GM13976 (cell line): ENCODE results near the gene C1orf167.

Experiments
- DNase-seq: peaks from one replicate; pipeline ENCODE4 v3.0.0; 2012; ENCODE audit warnings: low spot score
- in situ Hi-C: fragments of 300-500 bp; cut with MboI; formaldehyde crosslinking; loops from one replicate; pipeline ENCODE4 v1.12.0; 2022; ENCODE audit warnings: low sequenced_read_pairs, mixed read lengths, inconsistent platforms; ENCODE audit not compliant: unreplicated experiment
- TF ChIP-seq, protein P1 (sequence below): IDR thresholded peaks from 2 replicates; pipeline ENCODE4 v1.5.1; 2012; ENCODE audit warnings: borderline replicate concordance, mild to moderate bottlenecking; ENCODE audit not compliant: insufficient read depth; ENCODE audit errors: extremely low read depth, missing control alignments, control extremely low read depth

C1orf167 gene

GRCh38 chr1:11787804-11788436 is 25.9 kb downstream of the C1orf167 start:
- no peak for DNase-seq
- in situ Hi-C loops = no loop called here
- TF ChIP-seq, protein P1, sequence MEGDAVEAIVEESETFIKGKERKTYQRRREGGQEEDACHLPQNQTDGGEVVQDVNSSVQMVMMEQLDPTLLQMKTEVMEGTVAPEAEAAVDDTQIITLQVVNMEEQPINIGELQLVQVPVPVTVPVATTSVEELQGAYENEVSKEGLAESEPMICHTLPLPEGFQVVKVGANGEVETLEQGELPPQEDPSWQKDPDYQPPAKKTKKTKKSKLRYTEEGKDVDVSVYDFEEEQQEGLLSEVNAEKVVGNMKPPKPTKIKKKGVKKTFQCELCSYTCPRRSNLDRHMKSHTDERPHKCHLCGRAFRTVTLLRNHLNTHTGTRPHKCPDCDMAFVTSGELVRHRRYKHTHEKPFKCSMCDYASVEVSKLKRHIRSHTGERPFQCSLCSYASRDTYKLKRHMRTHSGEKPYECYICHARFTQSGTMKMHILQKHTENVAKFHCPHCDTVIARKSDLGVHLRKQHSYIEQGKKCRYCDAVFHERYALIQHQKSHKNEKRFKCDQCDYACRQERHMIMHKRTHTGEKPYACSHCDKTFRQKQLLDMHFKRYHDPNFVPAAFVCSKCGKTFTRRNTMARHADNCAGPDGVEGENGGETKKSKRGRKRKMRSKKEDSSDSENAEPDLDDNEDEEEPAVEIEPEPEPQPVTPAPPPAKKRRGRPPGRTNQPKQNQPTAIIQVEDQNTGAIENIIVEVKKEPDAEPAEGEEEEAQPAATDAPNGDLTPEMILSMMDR = no peak

GRCh38 chr1:11788549-11789053 is 26.6 kb downstream of the C1orf167 start:
- no peak for DNase-seq
- TF ChIP-seq, protein P1 = no peak
- in situ Hi-C loops = no loop called here

DNA sequence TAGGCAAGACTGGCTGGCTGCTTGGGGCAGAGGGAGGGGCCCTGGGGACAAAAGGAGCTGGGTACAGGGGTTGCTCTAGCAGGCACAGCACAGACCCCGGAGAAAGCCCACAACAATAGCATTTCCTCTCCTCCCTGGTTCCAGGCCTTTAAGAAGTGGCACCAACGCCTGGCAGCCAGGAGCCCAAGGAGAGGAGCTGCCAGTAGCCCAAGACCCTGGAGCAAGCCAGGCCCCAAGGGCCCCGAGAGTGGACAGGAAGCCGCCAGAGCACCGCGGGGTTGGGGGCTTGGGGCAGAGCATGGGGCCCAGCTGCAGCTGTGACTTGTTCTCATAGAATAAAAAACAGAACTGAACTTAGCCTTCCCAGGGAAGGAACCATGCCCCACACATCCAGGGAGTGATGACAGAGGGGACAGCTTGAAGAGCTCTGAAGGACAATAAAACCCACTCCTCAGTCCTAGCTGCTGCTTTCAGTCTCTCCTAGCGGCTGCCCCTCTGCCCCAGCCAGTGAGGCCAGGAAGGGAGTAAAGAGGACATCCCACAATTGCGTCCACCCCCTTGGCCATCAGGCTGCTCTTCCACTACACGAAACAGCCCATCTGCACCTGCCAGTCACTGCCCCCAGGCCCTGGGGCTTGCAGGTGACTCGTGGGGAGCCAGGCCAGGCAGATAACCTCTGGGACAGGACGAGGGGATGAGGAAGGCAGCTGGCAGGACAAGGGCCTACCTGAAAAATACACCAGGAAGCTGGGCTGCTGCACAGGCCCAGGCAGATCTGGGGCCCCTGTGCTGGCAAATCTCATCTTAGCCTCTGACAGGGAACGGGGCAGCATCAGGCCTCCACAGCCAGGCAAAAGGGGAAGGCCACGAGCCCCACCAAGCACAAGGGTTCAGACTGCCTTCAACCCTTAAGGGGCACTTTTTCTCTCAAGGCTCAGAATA is 27.4 kb downstream of the C1orf167 start:
- in situ Hi-C loops = no loop called here
- TF ChIP-seq, protein P1 = no peak
- no peak for DNase-seq

DNA sequence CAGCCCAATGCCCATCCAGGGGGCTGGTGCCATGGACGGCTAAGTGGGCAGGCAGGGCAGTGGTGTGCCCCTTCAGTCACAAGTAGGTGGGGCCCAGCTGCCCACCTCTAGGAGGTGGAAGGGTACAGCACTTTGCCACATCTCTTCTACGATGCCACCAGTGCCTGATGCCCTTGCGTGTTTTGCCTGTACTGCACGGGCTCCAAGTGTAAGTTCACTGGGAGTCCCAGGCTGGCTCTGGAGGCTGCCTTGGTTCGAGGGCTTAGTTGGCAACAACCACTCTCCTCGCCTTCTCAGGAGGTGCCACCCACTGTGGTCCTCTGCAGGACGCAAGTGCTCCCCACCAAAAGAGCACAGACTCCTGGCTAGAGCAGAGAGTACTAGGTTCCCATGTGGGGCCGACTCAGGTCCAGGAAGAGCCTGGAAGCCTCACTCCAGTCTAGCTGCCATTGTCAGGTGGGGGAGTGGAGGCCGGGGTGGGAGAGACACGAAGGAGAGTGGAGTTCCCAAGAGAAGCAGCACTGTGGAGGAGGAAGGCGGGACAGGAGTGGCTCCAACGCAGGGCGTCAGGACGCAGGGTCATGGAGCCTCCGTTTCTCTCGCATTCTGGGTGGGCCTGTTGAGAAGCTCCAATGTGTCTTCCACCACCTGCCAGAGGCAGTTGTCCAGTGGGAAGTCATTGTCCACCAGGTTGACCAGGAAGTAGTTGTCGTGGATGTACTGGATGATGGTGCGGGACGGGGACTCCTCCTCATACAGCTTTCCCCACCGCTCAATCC is 28.3 kb downstream of the C1orf167 start:
- DNase-seq = no peak
- TF ChIP-seq, protein P1 = no peak
- in situ Hi-C loops = no loop called here

DNA sequence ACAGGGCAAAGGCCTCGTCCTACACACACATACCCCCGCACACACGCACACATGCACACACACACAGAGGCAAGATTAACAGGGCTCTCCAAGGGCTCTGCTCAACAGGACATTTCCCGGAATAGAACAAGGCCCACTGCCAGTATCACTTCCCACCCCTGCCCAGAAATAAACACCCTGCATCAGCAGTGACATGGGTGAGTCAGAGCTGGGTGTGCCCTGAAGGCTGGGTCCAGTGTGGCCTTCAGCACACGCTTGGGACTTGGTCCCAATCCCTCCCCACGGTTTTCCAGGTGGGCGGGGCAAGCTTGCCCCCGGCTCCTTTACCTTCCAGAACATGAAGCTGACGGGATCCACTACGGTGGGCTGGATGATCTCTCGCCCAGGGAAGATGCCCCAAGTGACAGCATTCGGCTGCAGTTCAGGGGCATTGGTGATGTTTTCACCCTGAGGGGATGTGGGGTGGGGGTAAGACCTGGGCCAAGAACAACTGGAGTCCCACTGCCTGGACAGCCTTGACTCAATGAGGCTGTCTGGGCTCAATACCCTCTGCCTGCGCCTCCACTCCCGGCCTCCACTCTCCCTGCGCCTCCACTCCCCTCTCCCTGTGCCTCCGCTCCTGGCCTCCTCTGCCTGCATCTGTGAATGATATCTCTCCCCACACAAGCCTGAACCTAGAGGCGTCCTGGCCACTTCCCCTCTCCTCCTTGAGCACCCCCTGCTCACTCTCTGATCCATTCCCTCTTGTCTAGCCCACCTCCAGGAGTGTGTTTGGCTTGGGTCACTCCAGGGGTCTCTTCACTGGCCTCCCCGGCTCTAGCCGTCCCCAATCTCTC is 29.1 kb downstream of the C1orf167 start:
- no peak for DNase-seq
- TF ChIP-seq, protein P1 = no peak
- in situ Hi-C loops = no loop called here
